Mesenchymal stem cell (in vitro differentiated cells and primary cell): ENCODE data around the gene GRIK4.

ENCODE experiments used
- DNase-seq: peaks from one replicate; pipeline ENCODE4 v3.0.0-alpha.2; 2013
- H2AFZ ChIP-seq: one replicate; pipeline ENCODE4 v1.6.1; 2013; ENCODE audit warnings: low read depth, mild to moderate bottlenecking, control low read depth, inconsistent platforms, low read length, moderate library complexity
- H2AK5ac ChIP-seq: 2 replicates; pipeline ENCODE4 v1.6.1; 2013; ENCODE audit warnings: low read length, moderate library complexity, mild to moderate bottlenecking, inconsistent platforms; ENCODE audit not compliant: severe bottlenecking
- H2BK120ac ChIP-seq: one replicate; pipeline ENCODE4 v1.6.1; 2013; ENCODE audit warnings: low read depth, mild to moderate bottlenecking, inconsistent platforms, low read length, moderate library complexity
- H2BK12ac ChIP-seq, 2 experiments: one replicate each; pipeline ENCODE4 v1.6.1; 2013; ENCODE audit warnings: inconsistent platforms in 2 of 2, low read length in 2 of 2, mild to moderate bottlenecking in 2 of 2, moderate library complexity in 2 of 2, control low read depth in 1 of 2
- H2BK15ac ChIP-seq: one replicate; pipeline ENCODE4 v1.6.1; 2013; ENCODE audit warnings: mild to moderate bottlenecking, low read depth, inconsistent platforms; ENCODE audit not compliant: poor library complexity, severe bottlenecking
- H2BK5ac ChIP-seq: 2 replicates; pipeline ENCODE4 v1.6.1; 2013; ENCODE audit warnings: low read depth, mild to moderate bottlenecking, low read length, control low read depth, inconsistent platforms; ENCODE audit not compliant: poor library complexity, severe bottlenecking
- H3K14ac ChIP-seq, 2 experiments: one replicate each; pipeline ENCODE4 v1.6.1; 2013; ENCODE audit warnings: inconsistent platforms in 2 of 2, low read length in 2 of 2, control low read depth in 1 of 2, mild to moderate bottlenecking in 1 of 2, moderate library complexity in 1 of 2
- H3K18ac ChIP-seq, 2 experiments: one replicate each; pipeline ENCODE4 v1.6.1; 2013; ENCODE audit warnings: inconsistent platforms in 2 of 2, low read length in 2 of 2, control low read depth in 1 of 2, low read depth in 1 of 2, mild to moderate bottlenecking in 1 of 2
- H3K23ac ChIP-seq, 2 experiments: one replicate each; pipeline ENCODE4 v1.6.1; 2013; ENCODE audit warnings: inconsistent platforms in 2 of 2, low read length in 2 of 2, mild to moderate bottlenecking in 2 of 2, moderate library complexity in 2 of 2, control low read depth in 1 of 2
- H3K27ac ChIP-seq: 2 replicates; pipeline ENCODE4 v1.5.1; 2013; ENCODE audit warnings: mild to moderate bottlenecking, moderate library complexity, low read length, control low read depth, inconsistent platforms; ENCODE audit not compliant: poor library complexity, severe bottlenecking
- H3K27me3 ChIP-seq, 2 experiments: 2 replicates each; pipeline versions ENCODE4 v1.6.1 to v1.7.0; 2013; ENCODE audit warnings: low read length in 2 of 2, mild to moderate bottlenecking in 2 of 2, moderate library complexity in 2 of 2, control low read depth in 1 of 2, inconsistent platforms in 1 of 2; ENCODE audit not compliant: control insufficient read depth in 1 of 2, insufficient read depth in 1 of 2
- H3K36me3 ChIP-seq, 2 experiments: 2 replicates each; pipeline versions ENCODE4 v1.6.1 to v1.7.0; 2013; ENCODE audit warnings: low read length in 2 of 2, control low read depth in 1 of 2, inconsistent platforms in 1 of 2, low read depth in 1 of 2, mild to moderate bottlenecking in 1 of 2; ENCODE audit not compliant: insufficient read depth in 2 of 2, control insufficient read depth in 1 of 2
- H3K4ac ChIP-seq, 2 experiments: one replicate each; pipeline ENCODE4 v1.6.1; 2013; ENCODE audit warnings: inconsistent platforms in 2 of 2, low read length in 2 of 2, mild to moderate bottlenecking in 2 of 2, moderate library complexity in 2 of 2, control low read depth in 1 of 2, low read depth in 1 of 2
- H3K4me1 ChIP-seq: 2 replicates; pipeline ENCODE4 v1.6.1; 2013; ENCODE audit warnings: low read depth, low read length, control low read depth; ENCODE audit not compliant: control insufficient read depth, insufficient read depth
- H3K4me2 ChIP-seq: 2 replicates; pipeline ENCODE4 v1.6.1; 2013; ENCODE audit warnings: low read length, mild to moderate bottlenecking, inconsistent platforms; ENCODE audit not compliant: poor library complexity, severe bottlenecking
- H3K4me3 ChIP-seq, 2 experiments: 2 replicates each; pipeline versions ENCODE4 v1.5.1 to v1.7.0; 2013; ENCODE audit warnings: low read length in 2 of 2, mild to moderate bottlenecking in 2 of 2, control low read depth in 1 of 2, low read depth in 1 of 2; ENCODE audit not compliant: insufficient read depth in 1 of 2
- H3K79me1 ChIP-seq: replicated peaks from 2 replicates; pipeline ENCODE4 v1.6.1; 2013; ENCODE audit warnings: mild to moderate bottlenecking, control low read depth, low read length, inconsistent platforms; ENCODE audit not compliant: poor library complexity, severe bottlenecking
- H3K9ac ChIP-seq: 2 replicates; pipeline ENCODE4 v1.7.0; 2013; ENCODE audit warnings: mild to moderate bottlenecking, low read length, moderate library complexity
- H3K9me3 ChIP-seq: 2 replicates; pipeline ENCODE4 v1.7.0; 2013; ENCODE audit warnings: mild to moderate bottlenecking, low read length; ENCODE audit not compliant: control insufficient read depth
- H4K8ac ChIP-seq: one replicate; pipeline ENCODE4 v1.6.1; 2013; ENCODE audit warnings: inconsistent platforms, mild to moderate bottlenecking, low read length, moderate library complexity
- H4K91ac ChIP-seq: one replicate; pipeline ENCODE4 v1.6.1; 2013; ENCODE audit warnings: mild to moderate bottlenecking, low read length, inconsistent platforms
- WGBS: methylation state at CpG from one replicate; pipeline ENCODE4 v1.1.7; 2013; ENCODE audit warnings: mixed read lengths; 5-methylcytosine and 5-hydroxymethylcytosine counted together

Gene GRIK4

DNA sequence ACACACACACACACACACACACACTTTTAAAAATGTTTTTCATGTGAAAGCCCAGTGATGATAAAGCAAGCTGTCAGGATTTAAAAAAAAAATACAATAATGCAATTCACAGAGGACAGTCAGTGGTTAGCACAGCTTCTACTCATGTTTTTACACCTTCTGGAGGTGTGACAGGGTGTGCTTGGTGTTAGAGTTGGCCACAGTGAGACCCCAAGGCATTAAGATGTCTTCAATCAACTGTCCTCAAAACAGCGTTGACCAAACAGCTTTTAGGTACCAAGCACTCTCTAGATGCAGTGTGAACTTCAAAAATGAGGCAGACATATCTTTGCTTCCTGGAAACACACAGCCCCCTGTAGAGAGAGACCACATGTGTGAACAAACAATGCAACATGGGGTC lies 346.0 kb downstream of the GRIK4 start:
- no peak overlapping the region for H2BK15ac ChIP-seq
- H2BK12ac ChIP-seq = no peak overlapping the region
- H3K79me1 ChIP-seq = no peaks in the 10 kb centered on the region

DNA sequence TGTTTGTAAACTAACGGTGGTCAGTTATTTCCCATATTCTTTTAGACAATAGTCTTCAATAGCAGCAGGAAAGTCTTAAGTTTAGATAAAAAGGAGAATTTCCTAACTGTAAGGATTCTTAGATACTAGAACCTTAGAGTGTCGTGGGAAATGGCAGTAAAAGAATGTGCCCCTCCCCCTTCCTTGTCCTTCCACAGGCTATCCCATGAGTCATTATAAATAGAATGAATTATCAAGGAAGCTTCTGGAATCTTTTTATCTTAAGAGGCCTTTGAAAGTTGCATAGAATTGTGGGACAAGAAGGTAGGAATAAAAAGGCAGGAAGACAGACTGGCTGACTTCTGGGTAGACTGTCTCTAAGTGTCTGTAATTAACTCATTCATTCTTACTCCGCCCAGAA lies 347.2 kb downstream of the GRIK4 start:
- H2BK15ac ChIP-seq = no peak overlapping the region
- H3K27ac ChIP-seq = no peak overlapping the region
- no peaks in the 10 kb centered on the region for H3K4me1 ChIP-seq
- no peak overlapping the region for H3K18ac ChIP-seq
- no peak overlapping the region for H3K23ac ChIP-seq
- H4K8ac ChIP-seq = no peak overlapping the region
- no peak overlapping the region for H4K91ac ChIP-seq
- H3K4ac ChIP-seq = no peak overlapping the region
- H3K79me1 ChIP-seq = no peaks in the 10 kb centered on the region
- H3K9me3 ChIP-seq = no peaks in the 10 kb centered on the region
- no peak overlapping the region for H3K14ac ChIP-seq
- WGBS = 87% methylated on average over 1 of the region's 3 CpGs
- H2BK12ac ChIP-seq = no peak overlapping the region
- DNase-seq = peak; percentile 46
- no peak overlapping the region for H3K4me2 ChIP-seq
- no peaks in the 10 kb centered on the region for H3K36me3 ChIP-seq
- H3K9ac ChIP-seq = no peak overlapping the region
- no peak overlapping the region for H2AK5ac ChIP-seq
- H3K27me3 ChIP-seq = peaks cover 22 to 25% of the 10 kb centered on the region in 2 experiments
- no peak overlapping the region for H2AFZ ChIP-seq
- H2BK120ac ChIP-seq = no peak overlapping the region
- no peak overlapping the region for H3K4me3 ChIP-seq
- H2BK5ac ChIP-seq = no peak overlapping the region

More for the DNA sequence above, 346.0 kb downstream of the GRIK4 start:
- H4K8ac ChIP-seq = no peak overlapping the region
- H3K27ac ChIP-seq = no peak overlapping the region
- H3K4ac ChIP-seq = no peak overlapping the region
- no peak for DNase-seq
- H3K27me3 ChIP-seq = peaks cover 29 to 37% of the 10 kb centered on the region in 2 experiments
- H3K14ac ChIP-seq = no peak overlapping the region
- WGBS = 79% methylated on average over 1 of the region's 1 CpG
- H3K9me3 ChIP-seq = no peaks in the 10 kb centered on the region
- H2BK120ac ChIP-seq = no peak overlapping the region
- H3K4me2 ChIP-seq = no peak overlapping the region
- no peak overlapping the region for H4K91ac ChIP-seq
- H3K4me3 ChIP-seq = no peak overlapping the region
- H2AFZ ChIP-seq = no peak overlapping the region
- no peak overlapping the region for H3K23ac ChIP-seq
- no peak overlapping the region for H3K18ac ChIP-seq
- H3K9ac ChIP-seq = no peak overlapping the region
- no peak overlapping the region for H2AK5ac ChIP-seq
- no peaks in the 10 kb centered on the region for H3K36me3 ChIP-seq
- H3K4me1 ChIP-seq = no peaks in the 10 kb centered on the region
- H2BK5ac ChIP-seq = no peak overlapping the region

DNA sequence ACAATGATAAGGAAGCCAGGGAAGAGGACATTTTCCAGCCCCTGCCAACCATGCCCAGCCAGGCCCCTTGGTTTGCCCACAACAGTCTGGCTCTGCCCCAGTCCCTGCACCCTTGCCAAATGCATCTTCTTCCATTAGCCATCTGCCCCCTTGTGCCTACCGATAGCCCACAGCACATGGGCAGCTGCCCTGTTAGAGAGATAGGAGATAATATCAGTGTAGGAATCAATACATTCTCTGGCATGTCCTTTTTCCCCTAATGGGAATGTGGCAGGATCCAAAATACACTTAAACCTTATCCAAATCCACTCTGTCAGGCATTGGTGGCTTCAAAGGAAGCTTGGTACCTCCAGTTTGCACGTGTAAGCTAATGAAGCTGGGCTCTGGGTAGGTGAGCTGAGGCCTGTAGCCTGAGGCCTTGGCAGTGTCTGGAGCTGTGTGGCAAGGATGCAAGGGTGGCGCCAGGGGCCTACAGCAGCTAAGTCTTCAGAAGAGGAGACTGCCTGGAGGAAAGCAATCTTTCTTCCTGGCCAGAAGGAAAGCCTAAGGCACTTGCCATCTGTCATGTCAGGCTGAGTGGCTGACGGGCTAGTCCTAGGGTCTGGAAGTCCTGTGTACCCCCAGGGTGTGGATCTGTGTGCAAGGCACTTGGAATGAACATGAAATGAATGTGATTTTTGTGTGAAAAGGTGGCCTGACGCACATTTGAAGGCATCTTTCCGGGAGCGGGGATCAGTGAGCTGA lies 348.2 kb downstream of the GRIK4 start:
- H2AFZ ChIP-seq = no peak overlapping the region
- H4K91ac ChIP-seq = no peak overlapping the region
- no peaks in the 10 kb centered on the region for H3K36me3 ChIP-seq
- H3K23ac ChIP-seq = no peak overlapping the region
- no peak overlapping the region for H2BK5ac ChIP-seq
- H3K27me3 ChIP-seq = peaks cover 16 to 17% of the 10 kb centered on the region in 2 experiments
- H3K9ac ChIP-seq = no peak overlapping the region
- 82% methylated on average over 6 of the region's 7 CpGs for WGBS
- no peak overlapping the region for H3K4ac ChIP-seq
- no peak overlapping the region for H2AK5ac ChIP-seq
- no peak overlapping the region for H3K4me3 ChIP-seq
- no peak for DNase-seq
- H2BK12ac ChIP-seq = no peak overlapping the region
- H3K18ac ChIP-seq = no peak overlapping the region
- H3K4me2 ChIP-seq = no peak overlapping the region
- no peak overlapping the region for H2BK15ac ChIP-seq
- no peak overlapping the region for H2BK120ac ChIP-seq
- H3K4me1 ChIP-seq = no peaks in the 10 kb centered on the region
- no peaks in the 10 kb centered on the region for H3K9me3 ChIP-seq
- no peaks in the 10 kb centered on the region for H3K79me1 ChIP-seq
- H4K8ac ChIP-seq = no peak overlapping the region
- H3K14ac ChIP-seq = no peak overlapping the region
- no peak overlapping the region for H3K27ac ChIP-seq

DNA sequence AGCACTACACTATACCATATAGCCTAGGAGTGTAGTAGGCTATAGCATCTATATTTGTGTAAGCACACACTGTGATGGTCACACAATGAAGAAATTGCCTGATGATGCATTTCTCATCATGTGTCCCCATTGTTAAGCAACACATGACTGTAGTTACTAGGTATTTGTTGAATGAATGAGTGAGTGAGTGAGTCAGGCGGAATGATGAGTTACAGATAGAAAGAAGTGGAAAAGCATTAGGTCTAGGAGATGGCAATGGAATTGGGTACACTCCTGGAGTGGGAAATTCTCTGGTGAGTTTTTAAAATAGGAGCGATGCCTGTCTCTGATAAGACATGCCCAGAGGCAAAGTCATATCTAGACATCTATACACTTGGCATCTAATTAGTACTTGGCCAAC lies 351.8 kb downstream of the GRIK4 start:
- Histone ChIP-seq H3K36me3 (no peaks in the 10 kb centered on the region), H3K23ac (no peak overlapping the region), H3K4me2 (no peak overlapping the region), H2AK5ac (no peak overlapping the region), H3K4ac (no peak overlapping the region), H2BK120ac (no peak overlapping the region), H4K8ac (no peak overlapping the region), H3K18ac (no peak overlapping the region), H2BK15ac (no peak overlapping the region), H2AFZ (no peak overlapping the region), H2BK12ac (no peak overlapping the region), H3K4me3 (no peak overlapping the region), H3K27me3 (peaks cover 8 to 12% of the 10 kb centered on the region in 2 experiments), H4K91ac (no peak overlapping the region), H3K9ac (no peak overlapping the region), H3K14ac (no peak overlapping the region), H3K79me1 (no peaks in the 10 kb centered on the region), H3K27ac (no peak overlapping the region), H2BK5ac (no peak overlapping the region), H3K4me1 (no peaks in the 10 kb centered on the region), H3K9me3 (no peaks in the 10 kb centered on the region)
- 83% methylated on average over 2 of the region's 2 CpGs for WGBS
- peak; percentile 14 for DNase-seq
